Stimulated activated naive CD4-positive, alpha-beta T cell (primary cell): ENCODE measurements around the gene VSTM4.

Experiments
- DNase-seq, 6 experiments: peaks; one replicate each; lab custom pipeline; 2025; lab: John Stamatoyannopoulos, UW

The VSTM4 gene

GRCh38 chr10:49091450-49092210, 23.7 kb downstream of the VSTM4 start:
- no peak for DNase-seq

- DNase-seq: no peak
These were observed 24.5 kb downstream of the VSTM4 start for GRCh38 chr10:49090696-49091380.

DNA sequence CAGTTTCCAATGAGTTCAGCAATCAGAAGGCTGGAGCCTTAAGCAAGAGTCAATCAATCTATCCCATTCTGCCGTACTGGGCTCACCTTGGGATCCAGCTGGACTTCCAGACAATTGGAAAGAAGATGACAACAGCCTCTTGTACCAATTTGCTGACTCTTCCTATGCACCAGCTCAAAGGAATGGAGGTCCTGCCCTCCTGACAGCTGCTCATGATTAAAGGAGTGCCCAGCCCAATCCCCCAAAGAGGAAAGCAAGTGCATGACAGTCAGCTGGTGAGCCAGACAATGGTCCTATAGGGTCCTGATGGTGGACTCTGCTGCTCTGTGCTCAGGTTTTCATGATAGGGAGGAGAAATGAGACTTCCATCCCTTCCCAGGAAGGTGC, 25.1 kb downstream of the VSTM4 start:
- no peak for DNase-seq

DNA sequence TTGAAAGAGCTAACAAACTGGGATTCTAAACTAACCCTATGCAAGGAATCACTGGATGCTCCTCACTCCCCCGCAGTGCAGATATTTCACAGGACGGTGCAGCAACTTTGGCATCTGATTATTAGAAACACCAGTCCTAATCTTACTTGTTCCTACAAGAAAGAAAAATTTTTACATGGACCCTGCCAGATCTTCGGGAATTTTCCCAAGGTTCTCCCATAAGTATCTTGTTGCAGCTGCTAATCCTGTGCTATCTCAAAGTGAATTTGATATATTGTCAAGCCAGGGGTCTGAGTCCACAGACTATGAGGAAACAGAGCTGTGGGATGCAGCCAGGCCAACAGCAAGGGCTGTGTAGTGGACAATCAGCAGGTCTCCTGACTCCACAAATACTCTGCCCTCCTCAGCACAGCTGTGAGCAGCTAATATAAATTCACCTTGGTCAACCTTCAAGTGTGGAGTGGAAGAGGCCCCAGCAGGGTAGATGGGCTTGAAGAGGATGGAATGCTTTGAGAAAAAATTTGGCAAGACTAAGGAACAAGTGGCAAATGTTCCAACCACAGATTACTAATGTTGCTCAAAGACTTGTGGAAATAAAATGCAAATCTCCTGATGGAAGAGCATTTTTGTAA, 25.6 kb downstream of the VSTM4 start:
- no peak for DNase-seq

- DNase-seq: no peak
These were observed 26.2 kb downstream of the VSTM4 start for GRCh38 chr10:49089152-49089551.

DNA sequence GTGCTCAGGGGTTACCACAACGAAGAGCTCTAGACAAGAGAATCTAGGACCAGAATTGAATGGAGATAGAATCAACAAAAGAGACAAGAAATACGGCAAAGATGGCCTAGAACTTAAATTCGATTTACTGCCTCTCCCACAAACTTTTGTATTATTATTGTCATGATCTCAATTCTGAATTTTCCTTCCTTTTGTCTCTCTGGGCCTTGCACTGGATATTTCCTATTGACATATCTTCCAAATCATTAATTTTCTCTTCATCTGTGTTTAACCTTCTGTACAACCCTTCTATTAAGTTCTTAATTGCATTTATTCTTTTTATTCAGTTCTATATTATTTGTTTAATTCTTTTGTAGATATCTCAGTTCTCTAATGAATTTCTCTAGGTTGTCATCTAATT, 28.4 kb downstream of the VSTM4 start:
- no peak for DNase-seq

- DNase-seq: no peak
These were observed 32.1 kb downstream of the VSTM4 start for GRCh38 chr10:49083261-49083660.

DNA sequence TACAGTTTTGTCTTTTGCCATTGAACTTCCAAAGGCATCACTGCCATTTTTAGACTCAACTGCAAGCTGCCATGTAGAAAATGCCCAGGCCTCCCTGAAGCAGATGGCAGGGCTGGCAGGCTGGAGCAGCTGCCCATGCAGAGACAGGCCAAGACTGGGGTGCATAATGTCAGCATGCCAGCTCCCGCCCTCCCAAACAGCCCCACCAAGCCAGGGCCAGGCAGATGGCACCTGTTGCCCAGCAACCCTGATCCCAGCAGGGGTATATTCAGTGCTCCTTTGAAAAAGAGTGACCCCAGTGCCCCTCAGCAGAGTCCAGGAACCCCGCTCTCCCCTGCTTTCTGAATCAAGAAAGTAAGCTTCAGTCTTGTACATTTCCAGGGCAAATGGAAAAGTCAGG, 32.6 kb downstream of the VSTM4 start:
- no peak for DNase-seq

GRCh38 chr10:49081547-49082275, 33.6 kb downstream of the VSTM4 start:
- no peak for DNase-seq

DNA sequence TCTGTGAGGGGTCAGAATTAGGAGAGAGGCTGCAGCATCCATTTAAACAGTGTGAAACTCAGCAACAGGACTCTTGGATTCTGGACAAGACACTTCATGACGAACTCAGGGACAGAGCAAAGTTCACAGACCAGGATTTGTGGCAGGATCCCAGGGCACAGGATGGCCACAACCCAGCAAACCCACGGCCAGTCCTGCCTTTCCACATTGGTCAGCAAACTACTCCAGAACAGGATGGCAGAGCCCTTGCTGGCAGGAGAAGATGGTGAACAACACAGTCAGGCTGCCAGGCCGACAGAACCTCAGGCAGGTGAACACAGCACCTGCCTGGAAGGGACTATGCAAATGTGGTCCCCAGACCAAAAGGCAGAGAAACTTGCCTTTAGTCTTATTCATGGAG, 34.4 kb downstream of the VSTM4 start:
- DNase-seq: no peak

DNA sequence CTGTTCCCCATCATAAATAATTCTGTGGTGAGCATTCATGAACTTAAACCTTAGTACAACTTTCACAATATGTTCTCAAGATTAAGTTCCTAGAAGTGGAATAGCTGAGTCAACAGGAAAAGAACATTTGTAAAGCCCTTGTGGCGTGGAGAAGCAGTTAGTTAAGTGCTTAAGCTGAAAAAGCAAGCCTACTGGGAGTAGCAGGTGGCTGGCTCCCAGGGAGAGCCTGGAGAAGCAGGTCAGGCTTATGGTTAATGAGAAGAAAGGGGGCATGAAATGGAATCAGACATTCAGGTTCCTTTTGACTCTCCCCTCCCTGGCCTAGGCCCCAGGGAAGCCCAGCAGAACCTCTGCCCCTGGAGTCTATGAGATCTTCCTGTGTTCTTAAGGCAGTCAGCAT, 35.3 kb downstream of the VSTM4 start:
- DNase-seq: no peak

DNA sequence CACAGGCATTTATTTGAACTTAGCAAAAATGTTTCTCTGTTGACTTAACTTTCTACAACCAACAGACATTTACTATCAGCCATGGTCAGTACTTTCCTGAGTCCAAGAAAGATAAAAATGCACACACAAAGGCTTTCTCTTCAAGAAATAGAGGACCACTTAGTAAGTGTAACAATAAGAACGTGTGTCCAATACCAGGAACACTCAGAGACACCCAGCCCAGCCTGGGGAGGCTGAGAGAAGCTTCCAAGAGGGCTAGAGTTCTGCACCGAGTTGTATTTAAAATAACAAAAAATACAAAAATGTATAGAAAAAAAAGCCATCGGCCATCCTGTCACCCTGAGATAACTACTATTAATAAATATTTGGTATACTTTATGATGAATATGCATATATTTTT, 35.8 kb downstream of the VSTM4 start:
- no peak for DNase-seq

DNA sequence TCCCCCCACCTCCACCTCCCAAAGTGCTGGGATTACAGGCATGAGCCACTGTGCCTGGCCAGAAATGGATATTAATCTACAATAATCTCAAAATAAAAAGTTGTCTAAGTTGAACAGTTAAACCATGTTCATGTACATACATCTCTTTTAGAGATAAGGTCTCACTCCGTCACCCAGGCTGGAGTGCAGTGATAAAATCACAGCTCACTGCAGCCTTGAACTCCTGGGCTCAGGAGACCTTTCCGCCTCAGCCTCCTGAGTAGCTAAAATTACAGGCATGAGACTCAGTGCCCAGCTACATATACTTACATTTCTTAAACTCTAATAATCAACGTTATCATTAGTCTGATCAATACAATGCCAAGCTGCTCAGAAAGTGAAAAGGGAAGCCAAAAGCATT, 36.2 kb downstream of the VSTM4 start:
- no peak for DNase-seq

- no peak for DNase-seq
These were observed 36.9 kb downstream of the VSTM4 start for GRCh38 chr10:49078433-49078832.

GRCh38 chr10:49076741-49077521, 38.4 kb downstream of the VSTM4 start:
- DNase-seq: no peak

DNA sequence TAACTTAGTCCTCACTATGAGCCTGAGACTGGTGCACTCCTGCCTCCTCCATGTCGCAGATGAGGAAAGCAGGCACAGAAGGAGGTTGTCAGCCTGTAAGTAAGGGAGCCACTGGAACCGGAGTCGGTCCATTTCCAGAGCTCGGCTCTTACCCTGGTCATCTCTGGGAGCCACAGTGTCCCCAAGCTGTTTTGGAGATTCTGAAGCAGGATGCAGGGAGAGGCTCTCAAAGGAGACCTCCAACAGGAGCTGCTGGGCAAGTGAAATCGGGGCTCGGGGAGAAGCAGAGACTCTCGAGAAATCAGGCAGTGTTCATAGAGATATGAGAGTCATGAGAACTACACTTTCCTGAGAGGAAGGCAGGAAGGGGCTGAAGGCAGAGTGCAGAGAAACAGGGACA, 39.0 kb downstream of the VSTM4 start:
- DNase-seq: no peak

- no peak for DNase-seq
These were observed 39.6 kb downstream of the VSTM4 start for GRCh38 chr10:49075743-49076142.

- DNase-seq: no peak
These were observed 40.3 kb downstream of the VSTM4 start for GRCh38 chr10:49074836-49075682.

GRCh38 chr10:49072166-49072885, 43.0 kb downstream of the VSTM4 start:
- DNase-seq: no peak

GRCh38 chr10:49071160-49071761, 44.1 kb downstream of the VSTM4 start:
- no peak for DNase-seq
